Measurements from ENCODE around the gene ZSWIM8. TPM values are rescaled to one million over a fixed set of nuclear protein-coding genes. Genes with fewer than 3 reads are reported as not detected.
A peak's percentile ranks its signal among the peaks of the same experiment; 100 is the strongest.

The ZSWIM8 gene
- total RNA-seq, 1 donor from 2014 or later, result 29.7 TPM

DNA sequence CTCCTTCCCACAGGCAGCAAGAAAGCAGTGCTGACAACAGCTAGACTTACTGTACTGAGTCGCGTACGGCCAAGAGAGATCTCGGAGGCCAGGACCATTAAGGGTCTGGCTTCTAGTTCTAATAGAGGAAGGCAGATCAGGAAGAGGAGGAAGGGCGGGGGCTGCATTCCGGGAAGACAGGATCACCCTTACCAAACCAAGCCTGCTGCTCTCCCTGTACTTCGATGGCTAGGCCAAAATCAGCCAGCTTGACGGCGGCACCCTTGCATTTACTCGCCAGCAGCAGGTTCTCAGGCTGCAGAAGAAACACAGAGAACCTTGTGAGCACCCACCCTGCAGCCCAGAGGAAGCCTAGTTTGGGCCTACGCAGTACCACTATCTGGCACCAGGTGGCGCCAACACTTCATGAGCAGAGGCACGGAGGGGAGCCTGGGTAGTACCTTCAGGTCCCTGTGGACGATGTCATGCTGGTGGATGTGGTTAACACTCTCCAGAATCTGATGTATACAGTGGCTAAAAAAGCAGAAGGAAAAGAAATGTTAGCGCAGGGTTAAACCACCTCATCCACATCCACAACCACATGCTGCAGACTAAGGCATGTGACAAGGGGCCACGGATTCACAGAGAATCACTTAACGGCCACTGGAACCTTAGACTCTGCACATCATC, 63.5 kb downstream of the ZSWIM8 start:
- Histone ChIP-seq H3K27me3 (ENCODE audit: control insufficient read depth in 3 of 3, insufficient read depth in 3 of 3, low read length in 3 of 3) (no peaks in the 10 kb centered on the region), H3K36me3 (ENCODE audit: control insufficient read depth in 3 of 3, insufficient read depth in 3 of 3, low read length in 3 of 3) (peaks cover 56 to 60% (median 60%) of the 10 kb centered on the region in 3 donors), H3K4me1 (ENCODE audit: control insufficient read depth in 3 of 3, insufficient read depth in 3 of 3, low read length in 3 of 3) (peaks cover 10 to 42% (median 30%) of the 10 kb centered on the region in 3 donors), H3K4me3 (ENCODE audit: low read length in 3 of 3) (peak overlapping the region in 1 of 3 donors; percentile 8), H3K9ac (ENCODE audit: low read depth in 1 of 3, low read length in 3 of 3) (peak overlapping the region in 2 of 3 donors; percentile 27 to 35), H3K27ac (ENCODE audit: low read depth, low read length) (no peak overlapping the region), H3K9me3 (ENCODE audit: control insufficient read depth in 3 of 3, low read length in 3 of 3) (no peaks in the 10 kb centered on the region)

DNA sequence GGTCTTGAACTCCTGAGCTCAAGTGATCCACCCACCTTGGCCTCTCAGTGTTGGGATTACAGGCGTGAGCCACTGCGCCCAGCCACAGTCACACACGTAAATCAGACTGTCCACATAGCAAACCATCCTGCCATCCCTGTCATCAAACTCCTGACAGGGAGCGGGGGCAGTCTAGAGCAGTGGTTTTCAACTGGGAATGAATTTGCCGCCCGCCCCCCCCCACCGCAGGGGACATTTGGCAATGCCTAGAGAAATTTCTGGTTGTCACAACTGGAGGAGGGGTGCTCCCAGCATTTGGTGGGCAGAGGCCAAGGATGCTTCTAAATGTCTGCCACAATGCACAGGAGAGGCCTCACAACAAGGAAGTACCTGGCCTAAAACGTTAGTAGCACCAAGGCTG, 64.8 kb downstream of the ZSWIM8 start:
- Histone ChIP-seq H3K9ac (ENCODE audit: low read depth in 1 of 3, low read length in 3 of 3) (no peak overlapping the region), H3K27ac (ENCODE audit: low read depth, low read length) (peak overlapping the region; percentile 25), H3K9me3 (ENCODE audit: control insufficient read depth in 3 of 3, low read length in 3 of 3) (no peaks in the 10 kb centered on the region), H3K27me3 (ENCODE audit: control insufficient read depth in 3 of 3, insufficient read depth in 3 of 3, low read length in 3 of 3) (no peaks in the 10 kb centered on the region), H3K4me1 (ENCODE audit: control insufficient read depth in 3 of 3, insufficient read depth in 3 of 3, low read length in 3 of 3) (peaks cover 16 to 54% (median 37%) of the 10 kb centered on the region in 3 donors), H3K36me3 (ENCODE audit: control insufficient read depth in 3 of 3, insufficient read depth in 3 of 3, low read length in 3 of 3) (peaks cover 51 to 55% (median 55%) of the 10 kb centered on the region in 3 donors), H3K4me3 (ENCODE audit: low read length in 3 of 3) (no peak overlapping the region)

DNA sequence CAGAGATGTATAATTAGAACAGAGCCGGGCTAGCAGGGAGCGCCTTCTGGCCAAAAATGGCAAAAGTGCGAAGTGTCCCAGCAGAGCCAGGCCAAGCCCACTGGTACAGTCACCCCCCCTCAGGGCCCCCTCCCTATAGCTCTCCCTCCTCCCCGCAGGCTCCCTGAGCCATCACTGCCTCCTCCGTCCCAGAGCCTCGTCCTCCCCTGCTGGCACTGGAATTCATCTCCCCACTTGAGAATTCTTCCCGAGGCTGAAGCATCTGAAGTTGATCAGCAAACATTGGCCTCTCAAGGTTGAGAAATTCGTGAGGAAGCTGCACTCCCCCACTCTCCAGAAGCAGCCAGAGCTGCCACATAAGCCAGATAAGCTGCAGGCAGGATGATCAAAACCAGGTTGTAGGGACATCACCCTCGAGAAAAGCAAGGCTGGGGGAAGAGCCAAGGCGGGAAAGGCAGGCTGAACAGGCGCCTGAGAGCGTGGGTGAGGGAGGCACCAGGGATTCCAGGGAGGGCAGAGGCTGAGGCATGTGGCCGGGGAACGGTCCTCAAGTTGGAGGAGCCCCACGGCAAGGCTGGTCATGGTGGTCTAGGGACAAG, 65.6 kb downstream of the ZSWIM8 start:
- Histone ChIP-seq H3K4me3 (ENCODE audit: low read length in 3 of 3) (no peak overlapping the region), H3K9me3 (ENCODE audit: control insufficient read depth in 3 of 3, low read length in 3 of 3) (no peaks in the 10 kb centered on the region), H3K9ac (ENCODE audit: low read depth in 1 of 3, low read length in 3 of 3) (peak overlapping the region in 2 of 3 donors; percentile 8 to 51), H3K27ac (ENCODE audit: low read depth, low read length) (peak overlapping the region; percentile 25), H3K27me3 (ENCODE audit: control insufficient read depth in 3 of 3, insufficient read depth in 3 of 3, low read length in 3 of 3) (no peaks in the 10 kb centered on the region), H3K4me1 (ENCODE audit: control insufficient read depth in 3 of 3, insufficient read depth in 3 of 3, low read length in 3 of 3) (peaks cover 19 to 62% (median 38%) of the 10 kb centered on the region in 3 donors), H3K36me3 (ENCODE audit: control insufficient read depth in 3 of 3, insufficient read depth in 3 of 3, low read length in 3 of 3) (peaks cover 51 to 57% (median 54%) of the 10 kb centered on the region in 3 donors)

Small RNAs within 50 kb of the gene (small RNA-seq; reads per million reads assigned to genes)
- gene AC022400.4 (not detected), gene AC022400.9 (not detected), gene ZSWIM8-AS1 (not detected)

Other genes starting within 250 kb of the ZSWIM8 start
- 20.4 TPM for gene USP54, start 194.3 kb upstream of the ZSWIM8 start, total RNA-seq
- 1,224 TPM for gene MYOZ1, start 144.1 kb upstream of the ZSWIM8 start, total RNA-seq
- gene SYNPO2L, start 129.6 kb upstream of the ZSWIM8 start, total RNA-seq, result 17.2 TPM
- gene AGAP5, start 87.5 kb upstream of the ZSWIM8 start, total RNA-seq, result 4.7 TPM
- 41.8 TPM for gene SEC24C, start 41.2 kb upstream of the ZSWIM8 start, total RNA-seq
- 17.7 TPM for gene CHCHD1, start 3.6 kb upstream of the ZSWIM8 start, total RNA-seq
- 6.3 TPM for gene NDST2, start 26.0 kb downstream of the ZSWIM8 start, total RNA-seq
- gene CAMK2G, start 88.9 kb downstream of the ZSWIM8 start, total RNA-seq, result 16.2 TPM
- 21.4 TPM for gene PLAU, start 125.5 kb downstream of the ZSWIM8 start, total RNA-seq
- 83.0 TPM for gene VCL, start 212.5 kb downstream of the ZSWIM8 start, total RNA-seq

All from skeletal muscle tissue (tissue), 5 donors.